AG04450 (cell line): ENCODE measurements around the gene GKN2. TPM values are rescaled to one million over a fixed set of nuclear protein-coding genes. Genes with fewer than 3 reads are reported as not detected.

Experiments
- CTCF ChIA-PET: fragments of 300-600, 350-600 bp; formaldehyde crosslinking; extraction: SDS; loops from one replicate; lab custom pipeline; 2022; ENCODE audit warnings: antibody characterized with exemption, inconsistent platforms; lab: Charles Lee
- POLR2A ChIA-PET: fragments of 350-600 bp; formaldehyde crosslinking; extraction: SDS; loops from one replicate; lab custom pipeline; 2021; ENCODE audit warnings: antibody characterized with exemption, inconsistent platforms; lab: Yijun Ruan, JAX
- DNase-seq: peaks from one replicate; pipeline ENCODE4 v3.0.0-alpha.2; 2011; ENCODE audit warnings: low read depth, low spot score
- H3K27ac ChIP-seq: one replicate; pipeline ENCODE4 v1.5.1; 2012; ENCODE audit warnings: low read depth, low read length, control low read depth
- H3K27me3 ChIP-seq: one replicate; pipeline ENCODE4 v1.6.0; 2012; ENCODE audit warnings: low read length; ENCODE audit not compliant: control insufficient read depth, insufficient read depth
- H3K4me3 ChIP-seq: 2 replicates; pipeline ENCODE4 v1.5.1; 2011; ENCODE audit warnings: mild to moderate bottlenecking, low read depth, low read length, control low read depth
- H3K9me3 ChIP-seq: 2 replicates; pipeline ENCODE4 v1.5.1; 2012; ENCODE audit warnings: low read length; ENCODE audit not compliant: control insufficient read depth, insufficient read depth
- CTCF ChIP-seq: IDR thresholded peaks from 2 replicates; pipeline ENCODE4 v1.5.1; 2011; ENCODE audit warnings: low read depth, low read length, control low read depth, inconsistent platforms
- polyA plus RNA-seq: library from polyadenylated mRNA; depleted of rRNA; stranded (reverse); fragments of >200 nt; gene quantifications from 2 replicates; pipeline ENCODE4 v1.2.3, GENCODE V29; 2011

GKN2 gene
- polyA plus RNA-seq, 1 experiment = not detected

- H3K27ac ChIP-seq = no peak within 1 kb of the TSS
- ChIA-PET CTCF (interaction anchor here (2.2 kb wide), 1 partner anchor 31 kb away, joined by 10 read pairs; no protein-coding TSS in a partner anchor), POLR2A (no interaction called here)
- peak; percentile 15 for DNase-seq
- no peak within 1 kb of the TSS for H3K4me3 ChIP-seq
- no peaks in the 10 kb centered on the region for H3K27me3 ChIP-seq
- TF ChIP-seq CTCF = no peak
- H3K9me3 ChIP-seq = no peaks in the 10 kb centered on the region
Observed at GRCh38 chr2:68974251-68974650, 21.6 kb upstream of the GKN2 start, which contains the start of gene GKN1. GKN1 (plus strand) TSS chr2:68974636; CDS start chr2:68974678, 42 bp downstream.

- TF ChIP-seq CTCF = no peak
- Histone ChIP-seq H3K9me3 (no peaks in the 10 kb centered on the region), H3K27ac (peak overlapping the region; percentile 97), H3K4me3 (no peak overlapping the region), H3K27me3 (no peaks in the 10 kb centered on the region)
- CTCF ChIA-PET = interaction anchor here (1.0 kb wide), 1 partner anchor 41 kb away, joined by 6 read pairs; the partner anchor contains the start of gene ANTXR1
- peak; percentile 73 for DNase-seq
- POLR2A ChIA-PET = no interaction called here
Observed at GRCh38 chr2:68971591-68972231, 19.0 kb upstream of the GKN2 start.

GRCh38 chr2:68970566-68971265, 18.0 kb upstream of the GKN2 start:
- POLR2A ChIA-PET = no interaction called here
- Histone ChIP-seq H3K9me3 (no peaks in the 10 kb centered on the region), H3K4me3 (no peak overlapping the region), H3K27ac (peak overlapping the region; percentile 97), H3K27me3 (no peaks in the 10 kb centered on the region)
- CTCF ChIA-PET = interaction anchor here (0.5 to 0.6 kb wide), 2 partner anchors 27 to 747 kb away, joined by 3 read pairs; no protein-coding TSS in a partner anchor
- no peak for TF ChIP-seq CTCF
- no peak for DNase-seq

- H3K4me3 ChIP-seq = no peak overlapping the region
- H3K27me3 ChIP-seq = no peaks in the 10 kb centered on the region
- no peaks in the 10 kb centered on the region for H3K9me3 ChIP-seq
- ChIA-PET POLR2A (no interaction called here), CTCF (no interaction called here)
- DNase-seq = no peak
- no peak overlapping the region for H3K27ac ChIP-seq
- TF ChIP-seq CTCF = no peak
Observed at GRCh38 chr2:68969736-68970490, 17.2 kb upstream of the GKN2 start.
